GM12878 (cell line): ENCODE results near the gene SLC13A4. TPM values are rescaled to one million over a fixed set of nuclear protein-coding genes. Genes with fewer than 3 reads are reported as not detected.

Source experiments
- ATAC-seq: fragments of 200-7000 bp; cut with Tn5 transposase; 3 replicates; pipeline ENCODE4 v1.9.1; 2020; ENCODE audit warnings: mild to moderate bottlenecking, moderate library complexity
- BruUV-seq: library from RNA; stranded (reverse); fragments of 400-500 nt; replicated peaks from 2 replicates; lab custom pipeline; 2021; lab: Mats Ljungman, UMichigan
- CTCF ChIA-PET: fragments of 300-600 bp; sonication (Branson Sonifier 250); formaldehyde crosslinking; extraction: SDS; loops from one replicate; lab custom pipeline; 2021; ENCODE audit warnings: inconsistent platforms; lab: Yijun Ruan, JAX
- POLR2A ChIA-PET: fragments of 350-600 bp; formaldehyde crosslinking; extraction: SDS; loops from one replicate; lab custom pipeline; 2021; ENCODE audit warnings: inconsistent platforms; lab: Charles Lee
- RAD21 ChIA-PET: fragments of 300-600 bp; sonication (Branson Sonifier 250); formaldehyde crosslinking; loops from one replicate; lab custom pipeline; 2023; ENCODE audit warnings: antibody characterized with exemption; ENCODE audit not compliant: unreplicated experiment; lab: Charles Lee
- SMC1A ChIA-PET: fragments of 300-600 bp; sonication (Branson Sonifier 250); formaldehyde crosslinking; loops from one replicate; lab custom pipeline; 2023; ENCODE audit not compliant: unreplicated experiment, uncharacterized antibody; lab: Charles Lee
- DNase-seq: peaks from one replicate; pipeline ENCODE4 v3.0.0-alpha.2; 2011; ENCODE audit warnings: low read depth, low spot score
- FAIRE-seq: peaks from 3 replicates; lab custom pipeline; 2011; peaks lifted over from hg19 to GRCh38; lab: Jason Lieb, UNC
- H2AFZ ChIP-seq: 2 replicates; pipeline ENCODE4 v1.6.0; 2011; ENCODE audit warnings: low read depth, low read length, control low read depth; ENCODE audit not compliant: control insufficient read depth
- H3K27ac ChIP-seq: 2 replicates; pipeline ENCODE4 v1.5.1; 2011; ENCODE audit warnings: control low read depth; ENCODE audit not compliant: control insufficient read depth, insufficient read depth
- H3K27me3 ChIP-seq, 2 experiments: replicated peaks in 1 of 2; 2 replicates each; pipeline versions ENCODE4 v1.6.0 to v1.6.1; 2011; ENCODE audit warnings: low read length in 1 of 2; ENCODE audit not compliant: control insufficient read depth in 2 of 2, insufficient read depth in 2 of 2
- H3K36me3 ChIP-seq, 2 experiments: 2 replicates each; pipeline ENCODE4 v1.5.1; 2011; ENCODE audit warnings: low read length in 1 of 2; ENCODE audit not compliant: control insufficient read depth in 2 of 2, insufficient read depth in 2 of 2
- H3K4me1 ChIP-seq: 2 replicates; pipeline ENCODE4 v1.6.1; 2011; ENCODE audit warnings: mild to moderate bottlenecking, low read length, moderate library complexity, mixed read lengths; ENCODE audit not compliant: control insufficient read depth, insufficient read depth
- H3K4me2 ChIP-seq: 2 replicates; pipeline ENCODE4 v1.6.0; 2011; ENCODE audit warnings: control low read depth; ENCODE audit not compliant: control insufficient read depth, insufficient read depth
- H3K4me3 ChIP-seq: fragments of 200-600 bp; sonication (generic); 2 replicates; pipeline ENCODE4 v1.5.1; 2016
- H3K79me2 ChIP-seq: 2 replicates; pipeline ENCODE4 v1.6.0; 2011; ENCODE audit warnings: low read length; ENCODE audit not compliant: control insufficient read depth, insufficient read depth
- H3K9ac ChIP-seq: 2 replicates; pipeline ENCODE4 v1.8.0; 2011; ENCODE audit warnings: low read length, control low read depth, mixed read lengths; ENCODE audit not compliant: control insufficient read depth, insufficient read depth
- H3K9me3 ChIP-seq: replicated peaks from 3 replicates; pipeline ENCODE4 v1.5.1; 2011; ENCODE audit warnings: mild to moderate bottlenecking, low read length; ENCODE audit not compliant: control insufficient read depth, insufficient read depth
- H4K20me1 ChIP-seq: 2 replicates; pipeline ENCODE4 v1.6.0; 2011; ENCODE audit not compliant: control insufficient read depth, insufficient read depth
- CHD1 ChIP-seq: IDR thresholded peaks from 2 replicates; pipeline ENCODE4 v1.6.1; 2012; ENCODE audit warnings: low read depth, low read length, improper control_type of control experiment
- EED ChIP-seq: sonication (generic); IDR thresholded peaks from 2 replicates; pipeline ENCODE4 v1.6.1; 2016; ENCODE audit warnings: antibody characterized with exemption, low read depth
- HCFC1 ChIP-seq: fragments of 150-350 bp; IDR thresholded peaks from 2 replicates; pipeline ENCODE4 v1.6.1; 2014; ENCODE audit warnings: low read length
- JUNB ChIP-seq: IDR thresholded peaks from 2 replicates; pipeline ENCODE4 v1.6.1; 2016; ENCODE audit warnings: antibody characterized with exemption, mild to moderate bottlenecking
- JUND ChIP-seq: IDR thresholded peaks from 2 replicates; pipeline ENCODE4 v1.6.1; 2012; ENCODE audit warnings: low read depth, mild to moderate bottlenecking, low read length, improper control_type of control experiment, moderate library complexity
- MEF2B ChIP-seq: fragments of 450-650 bp; IDR thresholded peaks from 2 replicates; pipeline ENCODE4 v1.6.1; 2018; ENCODE audit warnings: mild to moderate bottlenecking, moderate library complexity; ENCODE audit not compliant: partially characterized antibody, poor library complexity, severe bottlenecking
- MYB ChIP-seq: fragments of 150-350 bp; IDR thresholded peaks from 2 replicates; pipeline ENCODE4 v1.6.1; 2014; ENCODE audit warnings: mild to moderate bottlenecking, low read depth, low read length, borderline replicate concordance
- SIN3A ChIP-seq: IDR thresholded peaks from 2 replicates; pipeline ENCODE4 v1.6.1; 2012; ENCODE audit warnings: low read depth, low read length, improper control_type of control experiment
- TCF3 ChIP-seq: IDR thresholded peaks from 2 replicates; pipeline ENCODE4 v1.6.1; 2012; ENCODE audit warnings: low read depth, mild to moderate bottlenecking, low read length, borderline replicate concordance; ENCODE audit not compliant: insufficient read depth
- WGBS: methylation state at CpG from one replicate; pipeline ENCODE4 v1.1.6; 2016; ENCODE audit warnings: low lambda C conversion rate; ENCODE audit not compliant: insufficient replicate concordance, insufficient coverage; ENCODE audit errors: missing lambda C conversion rate; 5-methylcytosine and 5-hydroxymethylcytosine counted together
- in situ Hi-C: fragments of 300-500 bp; cut with MboI; formaldehyde crosslinking; loops from 9 replicates; pipeline ENCODE4 v1.14.3; 2018; ENCODE audit warnings: mixed read lengths
- intact Hi-C: fragments of 100-400 bp; cut with micrococcal nuclease; formaldehyde crosslinking; loops from one replicate; pipeline ENCODE4 v1.14.2; 2022; ENCODE audit not compliant: unreplicated experiment
- polyA plus RNA-seq, 11 experiments: library from polyadenylated mRNA; depleted of rRNA in 4 of 11; unstranded in 6 of 11; stranded (reverse) in 5 of 11; fragments of >200 nt; fragmentation: Nextera tagmentation in 4 of 11; fragmentation: Illumina TruSeq in 1 of 11; extraction: Ambion mirVana in 4 of 11; extraction: Trizol in 1 of 11; gene quantifications; 1 replicate in 1 of 11; 2 replicates in 10 of 11; pipeline versions ENCODE4 v1.2.1 to v1.2.3, GENCODE V29; 2011 to 2016; ENCODE audit warnings: inconsistent platforms in 2 of 11, missing spikeins in 2 of 11, low read depth in 1 of 11
- total RNA-seq, 4 experiments: library from RNA; depleted of rRNA in 3 of 4; stranded (reverse); fragments of >200 nt in 3 of 4; fragmentation: Illumina TruSeq in 1 of 4; extraction: Trizol in 1 of 4; gene quantifications; 2 replicates each; pipeline versions ENCODE4 v1.2.1 to v1.2.3, GENCODE V29; 2013 to 2021
- TF ChIP-seq, protein P1 (sequence below): IDR thresholded peaks from 2 replicates; pipeline ENCODE4 v1.6.1; 2012; ENCODE audit warnings: improper control_type of control experiment, low read depth, low read length; ENCODE audit not compliant: insufficient replicate concordance
- TF ChIP-seq, protein P2 (sequence below): IDR thresholded peaks from 2 replicates; pipeline ENCODE4 v1.6.1; 2011; ENCODE audit warnings: low read depth, low read length, improper control_type of control experiment, borderline replicate concordance

The SLC13A4 gene
- total and polyA plus RNA-seq, 10 of the 15 experiments (the other 5 are each of a cell fraction or from before 2014, with no cell fraction given), result 0.14 to 0.23 (median 0.20) TPM; not detected in 7

- TF ChIP-seq MEF2B, result no peak
- TF ChIP-seq, protein P1, sequence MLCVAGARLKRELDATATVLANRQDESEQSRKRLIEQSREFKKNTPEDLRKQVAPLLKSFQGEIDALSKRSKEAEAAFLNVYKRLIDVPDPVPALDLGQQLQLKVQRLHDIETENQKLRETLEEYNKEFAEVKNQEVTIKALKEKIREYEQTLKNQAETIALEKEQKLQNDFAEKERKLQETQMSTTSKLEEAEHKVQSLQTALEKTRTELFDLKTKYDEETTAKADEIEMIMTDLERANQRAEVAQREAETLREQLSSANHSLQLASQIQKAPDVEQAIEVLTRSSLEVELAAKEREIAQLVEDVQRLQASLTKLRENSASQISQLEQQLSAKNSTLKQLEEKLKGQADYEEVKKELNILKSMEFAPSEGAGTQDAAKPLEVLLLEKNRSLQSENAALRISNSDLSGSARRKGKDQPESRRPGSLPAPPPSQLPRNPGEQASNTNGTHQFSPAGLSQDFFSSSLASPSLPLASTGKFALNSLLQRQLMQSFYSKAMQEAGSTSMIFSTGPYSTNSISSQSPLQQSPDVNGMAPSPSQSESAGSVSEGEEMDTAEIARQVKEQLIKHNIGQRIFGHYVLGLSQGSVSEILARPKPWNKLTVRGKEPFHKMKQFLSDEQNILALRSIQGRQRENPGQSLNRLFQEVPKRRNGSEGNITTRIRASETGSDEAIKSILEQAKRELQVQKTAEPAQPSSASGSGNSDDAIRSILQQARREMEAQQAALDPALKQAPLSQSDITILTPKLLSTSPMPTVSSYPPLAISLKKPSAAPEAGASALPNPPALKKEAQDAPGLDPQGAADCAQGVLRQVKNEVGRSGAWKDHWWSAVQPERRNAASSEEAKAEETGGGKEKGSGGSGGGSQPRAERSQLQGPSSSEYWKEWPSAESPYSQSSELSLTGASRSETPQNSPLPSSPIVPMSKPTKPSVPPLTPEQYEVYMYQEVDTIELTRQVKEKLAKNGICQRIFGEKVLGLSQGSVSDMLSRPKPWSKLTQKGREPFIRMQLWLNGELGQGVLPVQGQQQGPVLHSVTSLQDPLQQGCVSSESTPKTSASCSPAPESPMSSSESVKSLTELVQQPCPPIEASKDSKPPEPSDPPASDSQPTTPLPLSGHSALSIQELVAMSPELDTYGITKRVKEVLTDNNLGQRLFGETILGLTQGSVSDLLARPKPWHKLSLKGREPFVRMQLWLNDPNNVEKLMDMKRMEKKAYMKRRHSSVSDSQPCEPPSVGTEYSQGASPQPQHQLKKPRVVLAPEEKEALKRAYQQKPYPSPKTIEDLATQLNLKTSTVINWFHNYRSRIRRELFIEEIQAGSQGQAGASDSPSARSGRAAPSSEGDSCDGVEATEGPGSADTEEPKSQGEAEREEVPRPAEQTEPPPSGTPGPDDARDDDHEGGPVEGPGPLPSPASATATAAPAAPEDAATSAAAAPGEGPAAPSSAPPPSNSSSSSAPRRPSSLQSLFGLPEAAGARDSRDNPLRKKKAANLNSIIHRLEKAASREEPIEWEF, result no peak
- TF ChIP-seq CHD1, result no peak
- no peak for TF ChIP-seq MYB
- TF ChIP-seq HCFC1, result no peak
- no peak for TF ChIP-seq EED
- TF ChIP-seq JUND, result no peak
- no peak for TF ChIP-seq JUNB
- TF ChIP-seq TCF3, result no peak
- TF ChIP-seq, protein P2, sequence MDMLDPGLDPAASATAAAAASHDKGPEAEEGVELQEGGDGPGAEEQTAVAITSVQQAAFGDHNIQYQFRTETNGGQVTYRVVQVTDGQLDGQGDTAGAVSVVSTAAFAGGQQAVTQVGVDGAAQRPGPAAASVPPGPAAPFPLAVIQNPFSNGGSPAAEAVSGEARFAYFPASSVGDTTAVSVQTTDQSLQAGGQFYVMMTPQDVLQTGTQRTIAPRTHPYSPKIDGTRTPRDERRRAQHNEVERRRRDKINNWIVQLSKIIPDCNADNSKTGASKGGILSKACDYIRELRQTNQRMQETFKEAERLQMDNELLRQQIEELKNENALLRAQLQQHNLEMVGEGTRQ, result no peak
- TF ChIP-seq SIN3A, result no peak
- 61% methylated on average over 9 of the region's 9 CpGs for WGBS
- H3K4me1 ChIP-seq, result no peaks in the 10 kb centered on the region
- H3K4me2 ChIP-seq, result no peak overlapping the region
- H4K20me1 ChIP-seq, result no peaks in the 10 kb centered on the region
- H3K27ac ChIP-seq, result no peak overlapping the region
- no peak for FAIRE-seq
- ChIA-PET CTCF (interaction anchor here (1.2 to 1.8 kb wide), 3 partner anchors 38 to 44 kb away, joined by 3 to 4 read pairs (median 3); no protein-coding TSS in a partner anchor), RAD21 (no interaction called here), POLR2A (no interaction called here), SMC1A (no interaction called here)
- no peaks in the 10 kb centered on the region for H3K79me2 ChIP-seq
- H3K9ac ChIP-seq, result no peak overlapping the region
- intact Hi-C loops (no loop called here), in situ Hi-C loops (no loop called here)
- no peak for ATAC-seq
- H3K36me3 ChIP-seq, result no peaks in the 10 kb centered on the region
- no peak for DNase-seq
- H3K9me3 ChIP-seq, result no peaks in the 10 kb centered on the region
- H3K27me3 ChIP-seq, result no peaks in the 10 kb centered on the region; a peak in 1 of 4 replicates
- no peak overlapping the region for H3K4me3 ChIP-seq
- H2AFZ ChIP-seq, result no peak overlapping the region
- no TSS peak for BruUV-seq
Measured at GRCh38 chr7:135716677-135717238, 11.2 kb downstream of the SLC13A4 start.
